ENCODE data around the gene CCDC146. TPM values are rescaled to one million over a fixed set of nuclear protein-coding genes. Genes with fewer than 3 reads are reported as not detected.

Gene CCDC146
- total and polyA plus RNA-seq, 10 of the 15 experiments (the other 5 are each of a cell fraction or from before 2014, with no cell fraction given): 0.28 to 5.3 (median 1.3) TPM

DNA sequence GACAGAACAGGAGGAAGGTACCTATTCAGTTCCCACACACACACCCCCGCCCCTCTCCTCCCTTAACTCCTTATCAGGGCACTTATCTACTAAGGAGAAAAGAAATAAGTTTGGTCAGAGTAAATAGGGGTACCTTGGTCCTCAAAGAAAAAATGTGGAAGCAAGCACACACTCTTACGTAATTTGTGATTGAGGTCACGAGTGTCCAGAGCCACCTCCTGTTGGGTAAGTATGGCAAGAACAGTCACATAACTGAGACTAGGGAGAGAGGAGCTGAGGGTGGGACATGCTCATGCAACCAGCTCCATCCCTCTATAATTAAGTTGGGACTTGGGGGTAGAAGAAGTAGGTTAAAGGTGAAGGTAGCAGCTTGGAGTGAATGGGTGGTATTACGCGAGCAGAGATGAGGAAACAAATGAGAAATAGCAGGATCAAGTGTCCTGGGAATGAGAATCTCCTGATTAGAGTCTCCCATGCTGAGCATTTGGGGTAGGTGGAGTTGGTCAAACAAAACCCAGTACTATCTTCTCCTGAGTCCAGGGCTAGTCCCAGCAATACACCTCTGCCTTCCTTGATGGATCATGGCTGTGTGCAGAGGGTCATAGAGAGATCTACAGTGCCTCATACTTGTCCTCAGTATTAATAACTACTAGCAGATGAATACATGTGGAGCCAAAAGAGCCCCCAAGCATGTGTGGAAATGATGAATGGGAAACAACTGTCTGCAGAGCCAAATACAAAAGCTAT, 216.6 kb downstream of the CCDC146 start:
- ChIA-PET CTCF (no interaction called here), SMC1A (ENCODE audit: uncharacterized antibody, unreplicated experiment) (interaction anchor here (0.7 to 1.2 kb wide), 3 partner anchors 10 to 58 kb away, joined by 3 to 4 read pairs (median 3); no protein-coding TSS in a partner anchor), RAD21 (ENCODE audit: unreplicated experiment) (interaction anchor here (1.0 kb wide), 1 partner anchor 92 kb away, joined by 5 read pairs; no protein-coding TSS in a partner anchor), POLR2A (no interaction called here)
- H3K27me3 ChIP-seq (replicated peaks in 1 of 2; ENCODE audit: control insufficient read depth in 2 of 2, insufficient read depth in 2 of 2, low read length in 1 of 2): no peaks in the 10 kb centered on the region
- H3K27ac ChIP-seq (ENCODE audit: control insufficient read depth, insufficient read depth): no peak overlapping the region
- intact Hi-C loops (cut with micrococcal nuclease; ENCODE audit: unreplicated experiment): no loop called here
- no peak for FAIRE-seq
- 97% methylated on average over 5 of the region's 5 CpGs for WGBS (ENCODE audit: insufficient coverage, insufficient replicate concordance, low lambda C conversion rate, missing lambda C conversion rate)
- no peak overlapping the region for H3K4me2 ChIP-seq (ENCODE audit: control insufficient read depth, insufficient read depth)
- no peak for ATAC-seq
- H3K79me2 ChIP-seq (ENCODE audit: control insufficient read depth, insufficient read depth, low read length): no peaks in the 10 kb centered on the region
- no TSS peak for BruUV-seq (replicated peaks)
- H3K9me3 ChIP-seq (replicated peaks; ENCODE audit: control insufficient read depth, insufficient read depth, low read length): no peaks in the 10 kb centered on the region
- no peaks in the 10 kb centered on the region for H3K36me3 ChIP-seq (ENCODE audit: control insufficient read depth in 2 of 2, insufficient read depth in 2 of 2, low read length in 1 of 2)
- H3K9ac ChIP-seq (ENCODE audit: control insufficient read depth, insufficient read depth, low read length): no peak overlapping the region
- no peaks in the 10 kb centered on the region for H4K20me1 ChIP-seq (ENCODE audit: control insufficient read depth, insufficient read depth)
- peaks cover 18% of the 10 kb centered on the region for H3K4me1 ChIP-seq (ENCODE audit: control insufficient read depth, insufficient read depth, low read length)
- H2AFZ ChIP-seq (ENCODE audit: control insufficient read depth, low read depth, low read length): no peak overlapping the region
- no peak overlapping the region for H3K4me3 ChIP-seq
- no peak for DNase-seq (ENCODE audit: low read depth, low spot score)
- in situ Hi-C loops (cut with MboI): no loop called here
- TF ChIP-seq SP1 (IDR thresholded peaks at IDR 0.05; ENCODE audit: low read depth, low read length) (no peak), CBX3 (IDR thresholded peaks at IDR 0.05; ENCODE audit: borderline replicate concordance, low read depth) (no peak), JUNB (IDR thresholded peaks at IDR 0.05) (no peak), TBL1XR1 (IDR thresholded peaks at IDR 0.05; ENCODE audit: low read depth, low read length) (no peak), PAX5 (IDR thresholded peaks at IDR 0.05; ENCODE audit: borderline replicate concordance, low read depth, low read length) (no peak), SIX5 (IDR thresholded peaks at IDR 0.05; ENCODE audit: low read depth, low read length, severe bottlenecking) (no peak), ZNF384 (IDR thresholded peaks at IDR 0.05; ENCODE audit: borderline replicate concordance, low read depth, low read length) (no peak), TCF7 (IDR thresholded peaks at IDR 0.05; ENCODE audit: borderline replicate concordance) (no peak), LARP7 (IDR thresholded peaks at IDR 0.05) (no peak), IKZF2 (IDR thresholded peaks at IDR 0.05) (no peak), EP300 (IDR thresholded peaks at IDR 0.05; ENCODE audit: borderline replicate concordance in 1 of 2, control insufficient read depth in 1 of 2, low read depth in 2 of 2, low read length in 2 of 2) (no peak), WRNIP1 (IDR thresholded peaks at IDR 0.05; ENCODE audit: borderline replicate concordance, low read depth, low read length) (no peak)
- TF ChIP-seq, protein P1, sequence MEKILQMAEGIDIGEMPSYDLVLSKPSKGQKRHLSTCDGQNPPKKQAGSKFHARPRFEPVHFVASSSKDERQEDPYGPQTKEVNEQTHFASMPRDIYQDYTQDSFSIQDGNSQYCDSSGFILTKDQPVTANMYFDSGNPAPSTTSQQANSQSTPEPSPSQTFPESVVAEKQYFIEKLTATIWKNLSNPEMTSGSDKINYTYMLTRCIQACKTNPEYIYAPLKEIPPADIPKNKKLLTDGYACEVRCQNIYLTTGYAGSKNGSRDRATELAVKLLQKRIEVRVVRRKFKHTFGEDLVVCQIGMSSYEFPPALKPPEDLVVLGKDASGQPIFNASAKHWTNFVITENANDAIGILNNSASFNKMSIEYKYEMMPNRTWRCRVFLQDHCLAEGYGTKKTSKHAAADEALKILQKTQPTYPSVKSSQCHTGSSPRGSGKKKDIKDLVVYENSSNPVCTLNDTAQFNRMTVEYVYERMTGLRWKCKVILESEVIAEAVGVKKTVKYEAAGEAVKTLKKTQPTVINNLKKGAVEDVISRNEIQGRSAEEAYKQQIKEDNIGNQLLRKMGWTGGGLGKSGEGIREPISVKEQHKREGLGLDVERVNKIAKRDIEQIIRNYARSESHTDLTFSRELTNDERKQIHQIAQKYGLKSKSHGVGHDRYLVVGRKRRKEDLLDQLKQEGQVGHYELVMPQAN (conservative IDR thresholded peaks at IDR 0.05): no peak
- TF ChIP-seq, protein P2, sequence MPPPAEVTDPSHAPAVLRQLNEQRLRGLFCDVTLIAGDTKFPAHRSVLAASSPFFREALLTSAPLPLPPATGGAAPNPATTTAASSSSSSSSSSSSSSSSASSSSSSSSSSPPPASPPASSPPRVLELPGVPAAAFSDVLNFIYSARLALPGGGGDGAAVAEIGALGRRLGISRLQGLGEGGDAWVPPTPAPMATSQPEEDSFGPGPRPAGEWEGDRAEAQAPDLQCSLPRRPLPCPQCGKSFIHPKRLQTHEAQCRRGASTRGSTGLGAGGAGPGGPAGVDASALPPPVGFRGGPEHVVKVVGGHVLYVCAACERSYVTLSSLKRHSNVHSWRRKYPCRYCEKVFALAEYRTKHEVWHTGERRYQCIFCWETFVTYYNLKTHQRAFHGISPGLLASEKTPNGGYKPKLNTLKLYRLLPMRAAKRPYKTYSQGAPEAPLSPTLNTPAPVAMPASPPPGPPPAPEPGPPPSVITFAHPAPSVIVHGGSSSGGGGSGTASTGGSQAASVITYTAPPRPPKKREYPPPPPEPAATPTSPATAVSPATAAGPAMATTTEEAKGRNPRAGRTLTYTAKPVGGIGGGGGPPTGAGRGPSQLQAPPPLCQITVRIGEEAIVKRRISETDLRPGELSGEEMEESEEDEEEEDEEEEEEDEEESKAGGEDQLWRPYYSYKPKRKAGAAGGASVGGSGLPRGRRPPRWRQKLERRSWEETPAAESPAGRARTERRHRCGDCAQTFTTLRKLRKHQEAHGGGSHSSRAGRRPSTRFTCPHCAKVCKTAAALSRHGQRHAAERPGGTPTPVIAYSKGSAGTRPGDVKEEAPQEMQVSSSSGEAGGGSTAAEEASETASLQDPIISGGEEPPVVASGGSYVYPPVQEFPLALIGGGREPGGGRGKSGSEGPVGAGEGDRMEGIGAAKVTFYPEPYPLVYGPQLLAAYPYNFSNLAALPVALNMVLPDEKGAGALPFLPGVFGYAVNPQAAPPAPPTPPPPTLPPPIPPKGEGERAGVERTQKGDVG (CRISPR knock-in tag; IDR thresholded peaks at IDR 0.05): no peak
- TF ChIP-seq, protein P3, sequence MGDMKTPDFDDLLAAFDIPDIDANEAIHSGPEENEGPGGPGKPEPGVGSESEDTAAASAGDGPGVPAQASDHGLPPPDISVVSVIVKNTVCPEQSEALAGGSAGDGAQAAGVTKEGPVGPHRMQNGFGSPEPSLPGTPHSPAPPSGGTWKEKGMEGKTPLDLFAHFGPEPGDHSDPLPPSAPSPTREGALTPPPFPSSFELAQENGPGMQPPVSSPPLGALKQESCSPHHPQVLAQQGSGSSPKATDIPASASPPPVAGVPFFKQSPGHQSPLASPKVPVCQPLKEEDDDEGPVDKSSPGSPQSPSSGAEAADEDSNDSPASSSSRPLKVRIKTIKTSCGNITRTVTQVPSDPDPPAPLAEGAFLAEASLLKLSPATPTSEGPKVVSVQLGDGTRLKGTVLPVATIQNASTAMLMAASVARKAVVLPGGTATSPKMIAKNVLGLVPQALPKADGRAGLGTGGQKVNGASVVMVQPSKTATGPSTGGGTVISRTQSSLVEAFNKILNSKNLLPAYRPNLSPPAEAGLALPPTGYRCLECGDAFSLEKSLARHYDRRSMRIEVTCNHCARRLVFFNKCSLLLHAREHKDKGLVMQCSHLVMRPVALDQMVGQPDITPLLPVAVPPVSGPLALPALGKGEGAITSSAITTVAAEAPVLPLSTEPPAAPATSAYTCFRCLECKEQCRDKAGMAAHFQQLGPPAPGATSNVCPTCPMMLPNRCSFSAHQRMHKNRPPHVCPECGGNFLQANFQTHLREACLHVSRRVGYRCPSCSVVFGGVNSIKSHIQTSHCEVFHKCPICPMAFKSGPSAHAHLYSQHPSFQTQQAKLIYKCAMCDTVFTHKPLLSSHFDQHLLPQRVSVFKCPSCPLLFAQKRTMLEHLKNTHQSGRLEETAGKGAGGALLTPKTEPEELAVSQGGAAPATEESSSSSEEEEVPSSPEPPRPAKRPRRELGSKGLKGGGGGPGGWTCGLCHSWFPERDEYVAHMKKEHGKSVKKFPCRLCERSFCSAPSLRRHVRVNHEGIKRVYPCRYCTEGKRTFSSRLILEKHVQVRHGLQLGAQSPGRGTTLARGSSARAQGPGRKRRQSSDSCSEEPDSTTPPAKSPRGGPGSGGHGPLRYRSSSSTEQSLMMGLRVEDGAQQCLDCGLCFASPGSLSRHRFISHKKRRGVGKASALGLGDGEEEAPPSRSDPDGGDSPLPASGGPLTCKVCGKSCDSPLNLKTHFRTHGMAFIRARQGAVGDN (IDR thresholded peaks at IDR 0.05): no peak

All from GM12878 (cell line).